ENCODE data around the gene PLAA. TPM values are rescaled to one million over a fixed set of nuclear protein-coding genes. Genes with fewer than 3 reads are reported as not detected.

PLAA gene
- total RNA-seq, 1 experiment from 2014 or later, result 13.3 TPM

GRCh38 chr9:26904671-26905070 lies 42.4 kb downstream of the PLAA start:
- H3K27ac ChIP-seq (ENCODE audit: low read length), result no peak overlapping the region
- H3K4me3 ChIP-seq (ENCODE audit: low read depth in 2 of 2, low read length in 2 of 2), result no peak overlapping the region
- DNase-seq (ENCODE audit: low read depth, low spot score) (no peak), ATAC-seq (no peak)
- POLR2A ChIA-PET, result no interaction called here
- CTCF ChIA-PET, result no interaction called here
- no peaks in the 10 kb centered on the region for H3K9me3 ChIP-seq (ENCODE audit: control insufficient read depth, insufficient read depth, low read depth, low read length)
- BruUV-seq (replicated peaks), result no TSS peak
- in situ Hi-C loops (cut with HindIII; ENCODE audit: low pct_unique_long_range_greater_than_20kb, low sequenced_read_pairs) (no loop called here), intact Hi-C loops (cut with micrococcal nuclease; ENCODE audit: unreplicated experiment) (no loop called here)
- H3K4me1 ChIP-seq (ENCODE audit: control insufficient read depth, insufficient read depth, low read length), result no peaks in the 10 kb centered on the region
- no peaks in the 10 kb centered on the region for H3K27me3 ChIP-seq (ENCODE audit: control insufficient read depth, insufficient read depth, low read length)
- H3K36me3 ChIP-seq (ENCODE audit: control insufficient read depth, insufficient read depth, low read length), result no peaks in the 10 kb centered on the region; the same call in 1 of the 2 replicates
- TF ChIP-seq SIN3A (IDR thresholded peaks at IDR 0.05; ENCODE audit: borderline replicate concordance, insufficient read depth, low read depth, low read length) (no peak), REST (IDR thresholded peaks at IDR 0.05; ENCODE audit: insufficient read depth in 1 of 2, low read depth in 2 of 2, low read length in 1 of 2) (no peak), TCF7L2 (IDR thresholded peaks at IDR 0.05; ENCODE audit: low read depth, low read length) (no peak), POLR2AphosphoS5 (IDR thresholded peaks at IDR 0.05; ENCODE audit: low read depth, low read length) (no peak)
- TF ChIP-seq, protein P1, sequence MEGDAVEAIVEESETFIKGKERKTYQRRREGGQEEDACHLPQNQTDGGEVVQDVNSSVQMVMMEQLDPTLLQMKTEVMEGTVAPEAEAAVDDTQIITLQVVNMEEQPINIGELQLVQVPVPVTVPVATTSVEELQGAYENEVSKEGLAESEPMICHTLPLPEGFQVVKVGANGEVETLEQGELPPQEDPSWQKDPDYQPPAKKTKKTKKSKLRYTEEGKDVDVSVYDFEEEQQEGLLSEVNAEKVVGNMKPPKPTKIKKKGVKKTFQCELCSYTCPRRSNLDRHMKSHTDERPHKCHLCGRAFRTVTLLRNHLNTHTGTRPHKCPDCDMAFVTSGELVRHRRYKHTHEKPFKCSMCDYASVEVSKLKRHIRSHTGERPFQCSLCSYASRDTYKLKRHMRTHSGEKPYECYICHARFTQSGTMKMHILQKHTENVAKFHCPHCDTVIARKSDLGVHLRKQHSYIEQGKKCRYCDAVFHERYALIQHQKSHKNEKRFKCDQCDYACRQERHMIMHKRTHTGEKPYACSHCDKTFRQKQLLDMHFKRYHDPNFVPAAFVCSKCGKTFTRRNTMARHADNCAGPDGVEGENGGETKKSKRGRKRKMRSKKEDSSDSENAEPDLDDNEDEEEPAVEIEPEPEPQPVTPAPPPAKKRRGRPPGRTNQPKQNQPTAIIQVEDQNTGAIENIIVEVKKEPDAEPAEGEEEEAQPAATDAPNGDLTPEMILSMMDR (IDR thresholded peaks at IDR 0.05), result no peak

DNA sequence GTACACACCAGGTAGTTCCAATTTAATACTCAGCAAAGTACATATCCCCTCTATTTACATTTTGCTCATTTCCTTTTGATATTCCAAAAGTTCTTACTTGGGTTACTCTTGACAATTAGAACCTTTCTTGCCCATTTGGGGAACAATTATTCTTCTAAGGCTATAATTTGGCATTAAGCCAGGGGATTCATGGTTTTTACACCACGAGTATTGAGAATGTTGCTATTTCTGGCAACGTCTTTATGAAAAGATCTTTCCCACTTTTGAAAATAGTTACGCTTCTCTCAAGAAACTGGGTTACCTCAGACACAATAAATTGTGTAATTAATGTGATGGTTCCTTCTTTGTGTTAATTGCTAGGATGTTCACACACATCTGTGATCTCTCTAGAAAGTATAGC lies 43.0 kb downstream of the PLAA start:
- Histone ChIP-seq H3K27me3 (ENCODE audit: control insufficient read depth, insufficient read depth, low read length) (no peaks in the 10 kb centered on the region), H3K9me3 (ENCODE audit: control insufficient read depth, insufficient read depth, low read depth, low read length) (no peaks in the 10 kb centered on the region), H3K36me3 (ENCODE audit: control insufficient read depth, insufficient read depth, low read length) (no peaks in the 10 kb centered on the region; the same call in 1 of the 2 replicates), H3K27ac (ENCODE audit: low read length) (no peak overlapping the region), H3K4me3 (ENCODE audit: low read depth in 2 of 2, low read length in 2 of 2) (no peak overlapping the region), H3K4me1 (ENCODE audit: control insufficient read depth, insufficient read depth, low read length) (no peaks in the 10 kb centered on the region)
- CTCF ChIA-PET, result no interaction called here
- ATAC-seq, result no peak
- POLR2A ChIA-PET, result no interaction called here
- BruUV-seq (replicated peaks), result no TSS peak
- in situ Hi-C loops (cut with HindIII; ENCODE audit: low pct_unique_long_range_greater_than_20kb, low sequenced_read_pairs) (no loop called here), intact Hi-C loops (cut with micrococcal nuclease; ENCODE audit: unreplicated experiment) (no loop called here)
- TF ChIP-seq, protein P1 (IDR thresholded peaks at IDR 0.05), result no peak
- TF ChIP-seq REST (IDR thresholded peaks at IDR 0.05; ENCODE audit: insufficient read depth in 1 of 2, low read depth in 2 of 2, low read length in 1 of 2), result no peak
- no peak for TF ChIP-seq TCF7L2 (IDR thresholded peaks at IDR 0.05; ENCODE audit: low read depth, low read length)
- TF ChIP-seq POLR2AphosphoS5 (IDR thresholded peaks at IDR 0.05; ENCODE audit: low read depth, low read length), result no peak
- no peak for TF ChIP-seq SIN3A (IDR thresholded peaks at IDR 0.05; ENCODE audit: borderline replicate concordance, insufficient read depth, low read depth, low read length)
- DNase-seq (ENCODE audit: low read depth, low spot score), result no peak

All from Panc1 (cell line).